HepG2 (cell line): Measurements from ENCODE around the gene MAP2K5. TPM values are rescaled to one million over a fixed set of nuclear protein-coding genes. Genes with fewer than 3 reads are reported as not detected.

Experiments
- ATAC-seq: fragments of 200-7000 bp; cut with Tn5 transposase; 3 replicates; pipeline ENCODE4 v1.9.1; 2020; ENCODE audit warnings: mild to moderate bottlenecking, moderate library complexity
- BruUV-seq: library from RNA; stranded (reverse); fragments of 400-500 nt; replicated peaks from 2 replicates; lab custom pipeline; 2021; lab: Mats Ljungman, UMichigan
- CTCF ChIA-PET: fragments of 300-600 bp; formaldehyde crosslinking; extraction: SDS; loops from one replicate; lab custom pipeline; 2021; ENCODE audit warnings: low total read pairs, inconsistent platforms, low intra/inter-chr PET ratio; lab: Yijun Ruan, JAX
- POLR2A ChIA-PET: fragments of 350-600 bp; sonication (Branson Sonifier 250); formaldehyde crosslinking; loops from one replicate; lab custom pipeline; 2020; ENCODE audit warnings: antibody characterized with exemption, inconsistent platforms; lab: Yijun Ruan, JAX
- DNase-seq: peaks from one replicate; pipeline ENCODE4 v3.0.0-alpha.2; 2015; ENCODE audit warnings: low spot score
- FAIRE-seq: peaks from 3 replicates; lab custom pipeline; 2011; peaks lifted over from hg19 to GRCh38; lab: Jason Lieb, UNC
- H2AFZ ChIP-seq: one replicate; pipeline ENCODE4 v1.6.1; 2011; ENCODE audit warnings: low read length, inconsistent platforms
- H3K27ac ChIP-seq: fragments of 300-600 bp; 3 replicates; pipeline ENCODE4 v1.8.0; 2011; ENCODE audit warnings: mixed run types, mild to moderate bottlenecking, mixed read lengths, low read length, inconsistent platforms; ENCODE audit not compliant: insufficient read depth; ENCODE audit errors: extremely low read length
- H3K27me3 ChIP-seq, 2 experiments: fragments of 200-600 bp in 1 of 2; 2 replicates in 1 of 2; 3 replicates in 1 of 2; pipeline versions ENCODE4 v1.6.0 to v1.8.0; 2011; ENCODE audit warnings: low read length in 2 of 2, mild to moderate bottlenecking in 2 of 2, moderate library complexity in 2 of 2, inconsistent platforms in 1 of 2; ENCODE audit not compliant: insufficient read depth in 2 of 2, control insufficient read depth in 1 of 2
- H3K36me3 ChIP-seq, 2 experiments: fragments of 200-600 bp in 1 of 2; replicated peaks in 1 of 2; 2 replicates in 1 of 2; 3 replicates in 1 of 2; pipeline versions ENCODE4 v1.5.1 to v1.8.0; 2011; ENCODE audit warnings: low read length in 2 of 2, inconsistent platforms in 1 of 2; ENCODE audit not compliant: insufficient read depth in 2 of 2, control insufficient read depth in 1 of 2
- H3K4me1 ChIP-seq: 2 replicates; pipeline ENCODE4 v1.5.1; 2012; ENCODE audit warnings: low read length, inconsistent platforms; ENCODE audit not compliant: insufficient read depth
- H3K4me2 ChIP-seq: 2 replicates; pipeline ENCODE4 v1.6.0; 2011; ENCODE audit warnings: low read depth, low read length, inconsistent platforms
- H3K4me3 ChIP-seq, 3 experiments: fragments of 200-600 bp in 1 of 3; sonication (generic), shearing (Covaris generic) in 1 of 3; replicated peaks in 1 of 3; 2 replicates each; pipeline ENCODE4 v1.5.1; 2011 to 2016; ENCODE audit warnings: low read length in 3 of 3, inconsistent platforms in 2 of 3, low read depth in 2 of 3, mild to moderate bottlenecking in 2 of 3, control low read depth in 1 of 3, mixed read lengths in 1 of 3; ENCODE audit not compliant: insufficient read depth in 1 of 3
- H3K79me2 ChIP-seq: one replicate; pipeline ENCODE4 v1.6.1; 2011; ENCODE audit warnings: low read length, inconsistent platforms; ENCODE audit not compliant: insufficient read depth
- H3K9ac ChIP-seq: 2 replicates; pipeline ENCODE4 v1.6.0; 2011; ENCODE audit warnings: mild to moderate bottlenecking, low read depth, low read length, inconsistent platforms; ENCODE audit not compliant: insufficient read depth
- H3K9me3 ChIP-seq: 2 replicates; pipeline ENCODE4 v1.5.1; 2012; ENCODE audit warnings: mild to moderate bottlenecking, low read length
- H4K20me1 ChIP-seq: 2 replicates; pipeline ENCODE4 v1.6.0; 2011; ENCODE audit warnings: inconsistent platforms, mild to moderate bottlenecking, low read length, moderate library complexity; ENCODE audit not compliant: insufficient read depth
- CTCF ChIP-seq: sonication (generic); formaldehyde crosslinking; IDR thresholded peaks from 2 replicates; pipeline ENCODE4 v1.5.0; 2020; ENCODE audit warnings: mild to moderate bottlenecking, missing genetic modification reagents, moderate library complexity
- MTF2 ChIP-seq: sonication (generic); formaldehyde crosslinking; IDR thresholded peaks from 2 replicates; pipeline ENCODE4 v1.5.0; 2020; ENCODE audit warnings: missing genetic modification reagents, borderline replicate concordance
- PAF1 ChIP-seq: IDR thresholded peaks from 2 replicates; pipeline ENCODE4 v1.6.1; 2016; ENCODE audit warnings: missing genetic modification reagents, missing compliant biosample characterization
- ZC3H13 ChIP-seq: sonication (generic); formaldehyde crosslinking; IDR thresholded peaks from 2 replicates; pipeline ENCODE4 v1.8.1; 2023; ENCODE audit warnings: mild to moderate bottlenecking, missing genetic modification reagents, moderate library complexity
- ZNF317 ChIP-seq: sonication (generic); formaldehyde crosslinking; IDR thresholded peaks from 2 replicates; pipeline ENCODE4 v1.5.0; 2020; ENCODE audit warnings: mild to moderate bottlenecking, missing genetic modification reagents
- ZNF709 ChIP-seq: sonication (generic); formaldehyde crosslinking; IDR thresholded peaks from 2 replicates; pipeline ENCODE4 v1.5.0; 2020; ENCODE audit warnings: mild to moderate bottlenecking, missing genetic modification reagents
- WGBS: methylation state at CpG from one replicate; pipeline ENCODE4 v1.1.6; 2017; ENCODE audit warnings: low lambda C conversion rate; 5-methylcytosine and 5-hydroxymethylcytosine counted together
- in situ Hi-C: cut with HindIII; loops from 2 replicates; pipeline ENCODE4 v1.10.0; 2017; ENCODE audit warnings: low pct_unique_long_range_greater_than_20kb; ENCODE audit not compliant: extremely low pct_ligation_motif_present
- intact Hi-C: fragments of 100-400 bp; cut with micrococcal nuclease; formaldehyde crosslinking; loops from one replicate; pipeline ENCODE4 v1.10.0; 2022; ENCODE audit not compliant: unreplicated experiment
- polyA plus RNA-seq, 8 experiments: library from polyadenylated mRNA; depleted of rRNA in 3 of 8; stranded (reverse) in 7 of 8; unstranded in 1 of 8; fragments of >200 nt; fragmentation: Illumina TruSeq in 4 of 8; extraction: Trizol in 4 of 8; gene quantifications; 2 replicates each; pipeline versions ENCODE4 v1.2.1 to v1.2.3, GENCODE V29; 2011 to 2016; ENCODE audit warnings: low read depth in 4 of 8, missing spikeins in 1 of 8, mixed read lengths in 1 of 8; ENCODE audit not compliant: insufficient read depth in 1 of 8
- total RNA-seq, 5 experiments: library from RNA; depleted of rRNA; stranded (reverse); fragments of >200 nt; fragmentation: Illumina TruSeq; extraction: Trizol; gene quantifications; 2 replicates each; pipeline ENCODE4 v1.2.3, GENCODE V29; 2016; ENCODE audit warnings: low read depth in 1 of 5

Gene MAP2K5
- total and polyA plus RNA-seq, 2 of the 13 experiments (the other 11 are each of a cell fraction or from before 2014, with no cell fraction given), result 4.0 to 4.3 TPM

- DNase-seq (no peak), FAIRE-seq (no peak), ATAC-seq (no peak)
- Histone ChIP-seq H3K36me3 (no peaks in the 10 kb centered on the region), H2AFZ (no peak overlapping the region), H3K9me3 (no peaks in the 10 kb centered on the region), H3K79me2 (no peaks in the 10 kb centered on the region), H3K4me2 (no peak overlapping the region), H3K9ac (no peak overlapping the region), H3K4me3 (no peak overlapping the region), H3K4me1 (peaks cover 9% of the 10 kb centered on the region), H3K27me3 (no peaks in the 10 kb centered on the region), H3K27ac (no peak overlapping the region), H4K20me1 (no peaks in the 10 kb centered on the region)
- ChIA-PET POLR2A (no interaction called here), CTCF (no interaction called here)
- TF ChIP-seq PAF1 (CRISPR knock-in tag) (no peak), MTF2 (CRISPR knock-in tag) (no peak), ZC3H13 (CRISPR knock-in tag) (no peak), CTCF (CRISPR knock-in tag) (no peak), ZNF709 (CRISPR knock-in tag) (no peak), ZNF317 (CRISPR knock-in tag) (no peak)
- 87% methylated on average over 10 of the region's 16 CpGs for WGBS
- in situ Hi-C loops, result no loop called here
- no TSS peak for BruUV-seq
- intact Hi-C loops, result no loop called here
These were observed 263.4 kb downstream of the MAP2K5 start for GRCh38 chr15:67805666-67806516.
